ENCODE measurements around the gene GRWD1. TPM values are rescaled to one million over a fixed set of nuclear protein-coding genes. Genes with fewer than 3 reads are reported as not detected.

The GRWD1 gene
- total RNA-seq, 1 donor from 2014 or later = 9.7 TPM

GRCh38 chr19:48424694-48425219 lies 21.0 kb upstream of the GRWD1 start:
- DNase-seq = no peak

- no peak for DNase-seq
Measured at GRCh38 chr19:48428670-48429069, 17.1 kb upstream of the GRWD1 start.

DNA sequence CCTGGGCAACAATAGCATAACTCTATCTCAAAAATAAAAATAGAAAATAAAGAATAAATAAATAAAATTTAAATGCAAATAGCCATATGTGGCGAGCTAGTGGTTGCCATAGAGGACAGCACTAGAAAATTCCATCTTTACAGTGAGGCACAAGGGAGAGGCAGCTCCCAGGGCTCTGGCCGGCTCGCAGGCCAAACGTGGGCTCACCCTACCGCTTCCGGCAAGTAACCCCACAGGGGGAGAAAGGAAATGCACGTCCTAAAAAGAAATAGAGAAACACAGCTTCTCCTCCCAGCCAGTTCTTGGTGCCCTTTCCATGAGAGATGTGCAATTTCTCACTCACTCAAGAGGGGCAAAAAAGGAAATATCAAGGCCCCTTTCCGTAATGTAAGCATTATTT lies 12.4 kb upstream of the GRWD1 start:
- no peak for DNase-seq

DNA sequence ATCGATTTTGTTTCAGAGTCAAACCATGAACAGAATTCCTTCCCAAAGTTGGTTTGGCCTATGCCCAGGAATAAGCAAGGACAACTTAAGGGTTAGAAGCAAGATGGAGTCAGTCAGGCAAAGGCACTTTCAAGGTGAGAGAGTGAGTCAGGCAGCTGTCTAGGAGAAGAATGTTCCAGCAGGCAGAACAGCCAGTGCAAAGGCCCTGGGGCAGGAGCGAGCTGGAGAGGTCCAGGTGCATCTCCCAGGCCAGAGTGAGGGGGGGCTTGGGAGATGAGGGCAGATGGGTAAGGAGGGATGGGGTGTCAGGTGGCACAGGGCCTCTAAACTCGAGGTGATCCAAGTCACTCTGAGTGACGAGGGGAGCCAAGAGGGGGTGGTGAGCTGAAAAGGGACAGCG lies 9.2 kb upstream of the GRWD1 start:
- no peak for DNase-seq

GRCh38 chr19:48441360-48442050 lies 4.3 kb upstream of the GRWD1 start:
- no peak for DNase-seq

DNA sequence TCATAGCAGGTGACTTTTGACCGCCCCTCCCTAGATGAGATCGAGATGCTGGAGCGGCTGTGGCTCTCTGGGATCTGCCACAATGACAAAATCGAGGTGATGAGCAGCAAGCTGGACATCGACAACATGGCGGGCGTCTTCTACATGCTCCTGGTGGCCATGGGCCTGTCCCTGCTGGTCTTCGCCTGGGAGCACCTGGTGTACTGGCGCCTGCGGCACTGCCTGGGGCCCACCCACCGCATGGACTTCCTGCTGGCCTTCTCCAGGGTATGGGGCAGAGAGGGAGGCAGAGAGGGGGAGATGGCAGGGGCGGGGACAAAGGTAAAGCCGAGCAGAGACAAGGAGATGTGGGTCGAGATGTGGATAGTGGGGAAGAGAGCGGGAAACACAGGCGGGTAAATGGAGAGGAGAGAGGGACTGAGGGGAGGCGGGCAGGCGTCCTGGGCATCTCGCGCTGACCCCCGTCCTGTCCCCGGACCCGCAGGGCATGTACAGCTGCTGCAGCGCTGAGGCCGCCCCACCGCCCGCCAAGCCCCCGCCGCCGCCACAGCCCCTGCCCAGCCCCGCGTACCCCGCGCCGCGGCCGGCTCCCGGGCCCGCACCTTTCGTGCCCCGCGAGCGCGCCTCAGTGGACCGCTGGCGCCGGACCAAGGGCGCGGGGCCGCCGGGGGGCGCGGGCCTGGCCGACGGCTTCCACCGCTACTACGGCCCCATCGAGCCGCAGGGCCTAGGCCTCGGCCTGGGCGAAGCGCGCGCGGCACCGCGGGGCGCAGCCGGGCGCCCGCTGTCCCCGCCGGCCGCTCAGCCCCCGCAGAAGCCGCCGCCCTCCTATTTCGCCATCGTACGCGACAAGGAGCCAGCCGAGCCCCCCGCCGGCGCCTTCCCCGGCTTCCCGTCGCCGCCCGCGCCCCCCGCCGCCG lies 3.4 kb upstream of the GRWD1 start:
- no peak for DNase-seq

- DNase-seq = no peak
Measured at GRCh38 chr19:48443256-48443655, 2.5 kb upstream of the GRWD1 start.

- no peak for DNase-seq
Measured at GRCh38 chr19:48443731-48444128, 2.1 kb upstream of the GRWD1 start.

DNA sequence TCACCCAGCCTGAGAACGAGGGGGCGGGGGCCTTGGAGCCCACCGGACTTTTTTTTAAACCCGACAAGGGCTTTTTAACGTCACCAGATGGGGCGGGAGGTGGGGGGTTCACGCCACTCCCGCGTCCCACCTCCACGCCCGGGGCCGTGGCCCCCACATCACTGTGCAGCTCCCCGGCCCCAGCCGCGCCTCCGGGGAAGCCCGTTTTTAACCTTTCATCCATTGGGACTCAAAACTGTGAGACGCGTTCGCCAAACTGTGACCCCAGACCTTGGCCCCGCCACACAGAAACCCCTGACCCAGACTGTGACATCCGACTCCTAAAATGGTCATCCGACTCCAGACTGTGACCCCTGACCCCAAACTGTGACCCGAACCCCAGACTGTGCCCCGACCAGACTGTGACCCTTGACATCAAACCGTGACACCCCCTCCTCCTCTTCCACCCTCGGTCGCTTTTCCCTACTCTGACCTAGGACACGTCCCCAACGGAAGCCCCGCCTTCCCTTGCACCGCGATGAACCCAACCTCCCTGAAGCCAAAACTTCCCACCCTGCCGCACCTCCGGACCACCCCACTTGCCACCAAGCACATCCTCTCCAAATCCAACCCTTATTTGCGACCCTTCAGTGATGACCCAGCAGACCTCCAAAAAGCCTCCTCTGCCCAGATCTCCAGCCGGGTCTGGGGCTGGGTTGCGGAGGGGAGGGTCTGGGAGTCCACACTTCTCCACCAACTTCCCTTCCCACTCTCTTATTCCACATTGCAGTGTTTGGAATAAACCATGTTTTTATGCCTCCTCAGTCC lies 1.5 kb upstream of the GRWD1 start:
- DNase-seq = no peak

GRCh38 chr19:48444936-48445200 lies 915 bp upstream of the GRWD1 start:
- DNase-seq = no peak

- DNase-seq = no peak
Measured at GRCh38 chr19:48445256-48445605, 552 bp upstream of the GRWD1 start.

DNA sequence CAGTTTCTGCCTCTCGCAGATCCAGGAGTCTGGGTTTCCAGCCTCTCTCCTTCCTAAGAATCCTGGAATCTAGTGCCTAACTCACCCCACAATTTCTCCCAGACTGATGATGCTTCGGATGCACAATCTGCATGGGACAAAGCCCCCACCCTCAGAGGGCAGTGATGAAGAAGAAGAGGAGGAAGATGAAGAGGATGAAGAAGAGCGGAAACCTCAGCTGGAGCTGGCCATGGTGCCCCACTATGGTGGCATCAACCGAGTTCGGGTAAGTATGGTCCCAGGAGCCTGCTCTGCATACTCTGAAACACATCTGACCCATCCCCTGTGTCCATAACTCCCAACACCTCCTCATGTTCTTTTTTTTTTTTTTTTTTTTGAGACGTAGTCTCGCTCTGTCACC lies 796 bp downstream of the GRWD1 start:
- DNase-seq = no peak

DNA sequence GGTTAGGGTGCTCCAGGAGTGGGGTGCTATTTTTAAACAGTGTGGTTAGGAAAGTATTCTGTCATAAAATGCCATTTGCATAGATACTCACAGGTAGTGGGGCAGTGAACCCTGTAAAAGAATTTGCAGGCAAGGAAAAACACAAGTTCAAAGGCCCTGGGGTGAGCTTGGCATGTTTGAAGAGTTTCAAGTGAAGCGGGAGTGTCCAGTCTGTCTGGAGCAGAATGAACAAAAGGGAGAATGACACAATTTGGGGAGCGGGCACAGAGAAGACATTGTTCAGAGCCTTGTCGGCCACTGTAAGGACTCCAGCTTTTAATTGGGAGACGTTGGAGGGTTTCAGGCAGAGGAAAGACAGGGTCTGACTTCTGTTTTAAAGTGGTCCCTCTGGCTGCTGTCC lies 2.8 kb downstream of the GRWD1 start:
- no peak for DNase-seq

- no peak for DNase-seq
Measured at GRCh38 chr19:48450441-48450840, 4.7 kb downstream of the GRWD1 start.

- no peak for DNase-seq
Measured at GRCh38 chr19:48450863-48451262, 5.1 kb downstream of the GRWD1 start.

- no peak for DNase-seq
Measured at GRCh38 chr19:48451624-48452023, 5.8 kb downstream of the GRWD1 start.

- no peak for DNase-seq
Measured at GRCh38 chr19:48452289-48453190, 6.8 kb downstream of the GRWD1 start.

DNA sequence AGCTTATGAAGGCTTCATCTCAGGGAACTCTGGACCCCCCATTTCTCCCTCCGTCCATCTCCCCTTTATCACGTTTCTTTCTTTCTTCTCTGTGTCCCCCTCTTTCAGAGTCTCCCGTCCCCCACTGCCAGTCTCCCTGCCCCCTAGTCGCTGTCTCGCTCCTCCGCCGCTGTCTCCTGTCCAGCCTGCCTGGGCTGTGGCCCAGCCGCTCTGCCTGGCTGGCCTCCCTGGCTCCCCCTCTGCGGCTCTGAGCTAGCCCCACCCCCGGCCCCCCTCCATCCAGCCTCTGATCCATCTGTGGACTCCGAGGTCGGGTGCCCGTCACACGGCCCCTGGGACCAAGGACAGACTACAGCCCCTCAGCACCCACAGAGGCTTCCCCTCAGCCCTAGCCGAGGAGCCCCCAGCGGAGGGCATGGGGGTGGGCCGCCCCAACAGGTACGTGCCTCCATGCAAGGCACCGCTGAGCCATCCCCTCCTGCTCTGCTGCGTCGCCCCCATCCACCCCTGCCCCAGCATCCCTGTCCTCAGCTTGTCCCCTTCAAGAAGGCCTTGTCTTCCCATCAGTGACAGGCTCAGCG lies 8.5 kb downstream of the GRWD1 start:
- DNase-seq = no peak

DNA sequence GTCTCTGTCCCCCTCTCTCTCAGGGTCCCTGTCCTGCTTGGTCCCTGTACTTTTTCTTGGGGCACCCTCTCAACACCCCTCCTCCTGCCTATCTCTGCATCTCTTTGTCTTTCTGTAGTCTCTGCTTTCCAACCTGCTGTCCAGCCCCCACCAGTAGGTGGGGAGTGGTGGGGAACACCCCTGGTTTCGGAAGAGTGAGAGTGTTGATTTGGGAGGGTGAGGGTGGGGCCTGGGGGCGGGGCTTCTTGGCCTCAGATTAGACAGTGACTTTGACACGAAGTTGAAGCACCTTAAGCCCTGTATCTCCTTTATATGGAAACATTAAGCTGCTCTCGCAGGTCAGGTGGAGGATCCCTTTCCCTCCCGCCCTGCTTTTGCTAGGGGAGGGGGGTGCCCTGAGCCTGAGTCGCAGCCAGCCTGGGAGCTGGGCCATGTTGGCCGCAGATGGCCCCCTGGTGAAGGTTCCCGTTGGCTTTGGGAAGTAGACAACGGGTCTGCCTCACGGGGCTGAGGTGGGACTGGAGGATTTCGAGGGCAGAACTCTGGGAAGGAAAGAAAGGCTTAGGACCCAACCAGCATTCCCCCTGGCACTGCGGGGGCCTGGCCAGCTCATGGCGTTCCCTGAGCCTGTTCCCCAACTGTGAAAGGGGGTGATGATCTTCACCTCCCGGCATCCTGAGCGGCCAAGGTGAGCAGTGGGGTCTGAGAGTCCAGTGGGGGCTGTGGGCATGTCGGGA lies 9.6 kb downstream of the GRWD1 start, which contains the start of gene KCNJ14:
KCNJ14 (plus strand) TSS at position 404 of the 737 bp plus-strand sequence. CDS start 6,151 bp downstream, outside the sequence.
- no peak for DNase-seq

DNA sequence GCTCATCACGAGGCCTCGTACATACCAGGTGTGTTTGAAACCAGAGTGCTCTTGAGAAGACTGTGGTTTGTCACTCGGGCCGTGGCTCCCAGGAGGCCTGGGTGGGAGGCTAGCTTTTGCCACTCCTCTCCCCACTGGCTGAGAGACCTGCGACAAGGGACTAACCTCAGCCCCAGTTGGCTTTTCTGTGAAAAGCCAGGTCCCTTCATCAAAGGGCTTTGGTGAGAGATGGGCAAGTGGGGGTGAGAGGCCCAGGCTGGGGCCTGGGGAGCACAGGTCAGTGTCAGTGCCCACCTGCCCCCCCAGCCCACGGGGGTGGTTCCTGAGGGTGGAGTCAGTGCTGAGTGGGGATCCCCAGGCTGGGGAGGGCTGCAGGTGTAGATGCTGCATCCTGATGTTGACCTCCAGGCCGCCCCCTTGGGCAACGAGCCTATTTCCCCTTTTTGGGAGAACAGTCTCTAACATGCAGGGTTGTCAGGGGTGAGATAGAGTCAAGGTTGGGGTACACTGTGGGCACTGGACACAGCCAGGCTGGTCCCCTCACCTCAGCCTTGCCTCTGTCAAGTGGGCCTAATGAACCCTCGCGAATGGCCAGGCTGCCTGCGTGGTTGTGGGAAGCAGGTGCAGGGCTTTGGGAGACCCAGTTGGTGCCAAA lies 10.3 kb downstream of the GRWD1 start:
- no peak for DNase-seq
